NCI-H1436 (cell line): ENCODE measurements around the gene CTAGE4.
"Not testable (repeated sequence)": the region's sequence is repeated elsewhere in the genome, so short reads cannot be mapped to it uniquely, and the experiment has no call there.

Experiments
- DNase-seq: peaks from one replicate; lab custom pipeline; 2025; lab: John Stamatoyannopoulos, UW

The CTAGE4 gene, protein sequence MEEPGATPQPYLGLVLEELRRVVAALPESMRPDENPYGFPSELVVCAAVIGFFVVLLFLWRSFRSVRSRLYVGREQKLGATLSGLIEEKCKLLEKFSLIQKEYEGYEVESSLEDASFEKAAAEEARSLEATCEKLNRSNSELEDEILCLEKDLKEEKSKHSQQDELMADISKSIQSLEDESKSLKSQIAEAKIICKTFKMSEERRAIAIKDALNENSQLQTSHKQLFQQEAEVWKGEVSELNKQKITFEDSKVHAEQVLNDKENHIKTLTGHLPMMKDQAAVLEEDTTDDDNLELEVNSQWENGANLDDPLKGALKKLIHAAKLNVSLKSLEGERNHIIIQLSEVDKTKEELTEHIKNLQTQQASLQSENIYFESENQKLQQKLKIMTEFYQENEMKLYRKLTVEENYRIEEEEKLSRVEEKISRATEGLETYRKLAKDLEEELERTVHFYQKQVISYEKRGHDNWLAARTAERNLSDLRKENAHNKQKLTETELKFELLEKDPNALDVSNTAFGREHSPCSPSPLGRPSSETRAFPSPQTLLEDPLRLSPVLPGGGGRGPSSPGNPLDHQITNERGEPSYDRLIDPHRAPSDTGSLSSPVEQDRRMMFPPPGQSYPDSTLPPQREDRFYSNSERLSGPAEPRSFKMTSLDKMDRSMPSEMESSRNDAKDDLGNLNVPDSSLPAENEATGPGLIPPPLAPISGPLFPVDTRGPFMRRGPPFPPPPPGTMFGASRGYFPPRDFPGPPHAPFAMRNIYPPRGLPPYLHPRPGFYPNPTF

DNA sequence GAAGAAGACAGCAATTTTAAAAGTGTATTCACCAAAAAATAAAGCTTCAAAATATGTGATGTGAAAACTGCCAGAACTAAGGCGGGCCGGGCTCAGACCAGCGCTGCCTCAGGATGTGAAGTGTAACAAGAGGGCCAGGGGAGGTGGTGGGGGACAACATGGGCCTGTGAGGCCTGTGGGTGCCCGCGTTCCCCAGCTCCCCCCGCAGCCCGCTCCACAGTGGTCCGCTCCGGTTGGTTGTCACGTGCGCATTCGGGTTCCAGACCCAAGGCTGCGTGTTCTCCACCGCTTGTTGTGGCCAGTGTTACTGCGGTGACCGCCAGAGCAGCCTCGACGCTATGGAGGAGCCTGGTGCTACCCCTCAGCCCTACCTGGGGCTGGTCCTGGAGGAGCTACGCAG, at the start of gene CTAGE4:
Gene CTAGE4, plus strand, starts transcription at position 301 of the 400 bp plus-strand sequence. Its CDS starts 38 bp downstream, at position 339.
- DNase-seq, result not testable (repeated sequence)

DNA sequence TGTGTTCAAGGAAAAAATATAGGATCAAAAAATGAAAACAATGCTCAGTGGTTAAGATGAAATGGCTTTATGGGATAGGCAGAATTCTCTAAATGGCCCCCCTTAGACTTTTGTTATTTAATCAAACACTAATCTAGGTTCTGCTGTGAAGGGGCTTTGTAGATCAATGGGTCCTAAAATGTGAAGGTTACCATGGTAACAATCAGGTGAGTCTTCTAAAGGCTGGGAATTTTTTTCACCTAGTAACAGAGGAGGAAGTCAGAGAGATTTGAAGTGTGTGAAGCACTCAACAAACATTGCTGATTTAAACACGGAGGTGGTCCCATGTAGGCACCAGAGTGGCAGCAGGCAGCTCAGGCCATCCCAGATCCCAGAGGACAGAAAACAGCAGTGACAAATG, 49.1 kb upstream of the CTAGE4 start:
- DNase-seq, result no peak

DNA sequence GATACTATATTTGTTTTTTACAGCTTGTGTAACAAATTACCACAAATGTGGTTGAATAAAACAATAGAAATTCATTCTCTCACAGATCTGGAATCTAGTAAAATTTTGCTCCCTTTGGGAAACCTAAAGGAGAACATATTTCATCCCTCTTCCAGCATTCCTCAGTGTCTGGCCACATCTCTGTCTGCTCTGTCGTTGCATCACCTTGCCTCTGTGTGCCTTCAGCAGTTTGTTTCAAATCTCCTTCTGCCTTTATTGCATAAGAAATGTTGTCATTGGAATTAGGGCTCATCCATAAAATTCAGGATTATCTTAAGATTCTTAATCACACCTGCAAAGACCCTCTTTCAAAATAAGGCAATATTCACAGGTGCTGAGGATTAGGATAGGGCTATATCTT, 45.8 kb upstream of the CTAGE4 start:
- no peak for DNase-seq

DNA sequence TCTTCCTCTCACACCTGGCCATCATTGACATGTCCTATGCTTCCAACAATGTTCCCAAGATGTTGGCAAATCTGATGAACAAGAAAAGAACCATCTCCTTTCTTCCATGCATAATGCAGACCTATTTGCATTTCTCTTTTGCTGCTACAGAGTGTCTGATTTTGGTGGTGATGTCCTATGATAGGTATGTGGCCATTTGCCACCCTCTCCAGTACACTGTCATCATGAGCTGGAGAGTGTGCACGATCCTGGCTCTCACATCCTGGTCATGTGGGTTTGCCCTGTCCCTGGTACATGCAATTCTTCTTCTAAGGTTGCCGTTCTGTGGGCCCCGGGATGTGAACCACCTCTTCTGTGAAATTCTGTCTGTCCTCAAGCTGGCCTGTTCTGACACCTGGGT, 41.1 kb upstream of the CTAGE4 start:
- no peak for DNase-seq

DNA sequence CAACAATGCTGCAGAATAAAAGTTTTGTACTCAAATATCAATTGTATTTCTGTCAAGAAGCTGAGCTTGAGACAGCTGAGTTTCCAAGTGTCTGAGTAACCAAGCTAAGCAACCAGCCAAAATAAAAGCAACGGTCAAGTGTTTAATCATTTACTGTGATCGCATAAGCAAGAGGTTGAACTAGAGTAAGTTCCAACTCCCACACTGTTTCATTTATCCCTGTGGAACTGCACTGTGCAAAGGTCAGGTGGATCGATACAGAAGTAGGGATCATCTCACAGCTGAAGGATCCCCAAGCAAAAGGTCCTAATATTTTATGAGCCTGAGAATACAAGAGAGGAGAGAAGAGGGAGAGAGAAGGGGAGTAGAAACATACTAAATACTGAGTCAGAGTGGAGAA, 38.8 kb upstream of the CTAGE4 start:
- no peak for DNase-seq

DNA sequence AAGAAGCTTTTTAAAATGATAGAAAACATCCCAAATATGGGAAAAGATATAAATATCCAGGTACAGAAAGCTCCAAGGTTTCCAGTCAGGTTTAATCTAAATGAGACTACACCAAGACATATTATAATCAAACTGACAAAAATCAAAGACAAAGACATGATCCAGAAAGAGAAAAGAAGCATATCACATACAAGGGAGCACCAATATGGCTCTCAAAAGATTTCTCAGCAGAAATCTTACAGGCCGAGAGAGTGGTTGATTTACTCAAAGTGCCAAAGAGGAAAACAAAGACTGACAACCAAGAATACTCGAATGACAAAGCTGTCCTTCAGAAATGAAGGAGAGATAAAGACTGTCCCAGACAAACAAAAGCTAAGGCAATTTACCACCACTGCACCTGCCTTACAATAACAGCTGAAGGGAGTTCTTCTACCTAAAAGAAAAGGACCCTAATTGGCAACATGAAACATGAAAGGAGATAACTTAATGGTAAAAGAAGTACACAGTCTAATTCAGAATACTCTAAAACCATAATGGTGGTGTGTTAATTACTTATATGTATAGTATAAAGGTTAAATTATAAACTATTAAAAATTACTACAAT, 34.9 kb upstream of the CTAGE4 start:
- DNase-seq, result no peak

GRCh38 chr7:144158861-144159260, 24.4 kb upstream of the CTAGE4 start:
- no peak for DNase-seq

DNA sequence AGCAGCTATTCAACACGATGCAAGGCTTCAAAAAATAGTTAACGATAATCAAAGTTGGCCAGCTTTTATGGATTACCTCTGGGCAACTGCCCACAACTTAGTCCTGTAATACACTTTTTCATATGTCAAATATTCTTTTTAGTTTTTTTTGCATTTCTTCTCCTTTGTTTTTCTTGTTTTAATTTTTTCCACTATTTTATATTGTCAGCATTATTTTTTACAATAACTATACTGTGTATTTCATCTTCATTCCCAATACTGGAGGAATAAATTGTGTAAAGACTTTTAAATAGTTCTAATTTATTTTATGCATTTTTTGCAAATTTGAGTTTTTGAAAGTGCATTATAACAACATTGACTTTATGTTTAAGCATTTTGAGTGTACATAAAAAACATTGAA, 18.5 kb upstream of the CTAGE4 start:
- DNase-seq, result no peak

DNA sequence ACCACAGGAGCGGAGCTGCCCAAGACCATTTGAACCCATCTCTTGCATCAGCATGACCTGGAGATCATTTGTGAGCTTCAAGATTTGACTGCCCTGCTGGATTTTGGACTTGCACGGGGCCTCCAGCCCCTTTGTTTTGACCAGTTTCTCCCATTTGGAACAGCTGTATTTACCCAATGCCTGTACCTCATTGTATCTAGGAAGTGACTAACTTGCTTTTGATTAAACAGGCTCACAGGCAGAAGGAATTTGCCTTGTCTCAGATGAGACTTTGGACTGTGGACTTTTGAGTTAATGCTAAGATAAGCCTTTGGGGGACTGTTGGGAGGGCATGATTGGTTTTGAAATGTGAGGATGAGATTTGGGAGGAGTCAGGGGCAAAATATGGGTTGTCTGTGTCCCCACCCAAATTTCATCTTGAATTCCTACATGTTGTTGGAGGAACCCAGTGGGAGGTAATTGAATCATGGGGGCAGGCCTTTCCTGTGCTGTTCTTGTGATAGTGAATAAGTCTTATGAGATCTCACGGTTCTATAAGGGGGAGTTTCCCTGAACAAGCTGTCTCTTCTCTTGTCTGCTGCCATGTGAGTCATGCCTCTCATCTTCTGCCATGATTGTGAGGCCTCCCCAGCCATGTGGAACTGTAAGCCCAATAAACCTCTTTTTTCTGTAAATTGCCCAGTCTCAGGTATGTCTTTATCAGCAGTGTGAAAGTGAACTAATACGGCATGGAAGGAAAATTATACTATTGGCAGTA, 11.5 kb upstream of the CTAGE4 start:
- DNase-seq, result not testable (repeated sequence)

- no peak for DNase-seq
Observed at GRCh38 chr7:144174613-144175012, 8.7 kb upstream of the CTAGE4 start.

- not testable (repeated sequence) for DNase-seq
Observed at GRCh38 chr7:144178380-144179164, 4.7 kb upstream of the CTAGE4 start.

GRCh38 chr7:144179165-144179479, 4.1 kb upstream of the CTAGE4 start:
- DNase-seq, result not testable (repeated sequence)

- not testable (repeated sequence) for DNase-seq
Observed at GRCh38 chr7:144187848-144188247, 4.6 kb downstream of the CTAGE4 start.

DNA sequence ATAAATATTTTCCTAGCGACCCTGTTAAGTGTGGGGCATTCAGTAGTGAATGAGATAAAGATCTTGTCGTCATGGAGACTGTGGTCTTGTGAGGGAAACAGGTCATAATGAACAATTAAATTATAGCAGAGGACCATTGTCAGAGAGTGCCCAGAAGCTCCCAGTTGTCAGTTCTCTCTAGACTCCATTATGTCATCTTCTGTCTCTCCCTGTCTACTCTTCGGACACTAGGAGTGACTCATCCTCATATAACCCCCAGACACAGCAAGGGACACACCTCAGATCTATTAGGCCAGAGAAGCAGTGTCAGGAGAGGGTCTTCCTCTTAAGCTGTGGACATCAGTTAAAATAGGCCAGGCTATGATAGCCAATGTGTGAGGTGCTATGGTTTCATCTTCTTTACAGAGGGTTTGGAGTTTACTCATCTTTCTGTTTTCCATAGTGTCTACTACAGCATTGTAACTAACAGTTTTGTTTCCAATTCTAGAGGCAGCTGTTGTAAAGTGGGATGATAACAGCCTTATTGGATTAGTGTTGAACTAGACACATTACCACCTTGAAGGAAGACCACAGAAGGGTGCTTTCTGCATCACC, 5.4 kb downstream of the CTAGE4 start:
- not testable (repeated sequence) for DNase-seq

DNA sequence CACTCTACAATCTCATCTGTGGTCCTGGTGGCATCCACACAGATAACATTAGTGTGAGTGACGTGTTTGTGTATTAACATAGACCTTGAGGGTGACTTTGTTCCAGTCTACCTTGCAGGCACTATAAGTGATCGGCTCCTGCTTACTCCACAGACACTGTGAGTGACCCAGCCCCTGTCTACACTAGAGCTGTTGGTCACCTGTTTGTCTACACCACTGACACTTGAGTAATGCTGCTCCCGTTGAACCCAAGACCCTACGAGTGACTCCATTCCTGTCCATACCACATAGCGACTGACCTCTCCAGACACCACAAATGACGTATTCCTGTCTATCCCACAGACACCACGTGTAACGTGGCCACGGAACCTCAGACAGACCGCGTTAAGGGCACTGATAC, 10.5 kb downstream of the CTAGE4 start:
- DNase-seq, result not testable (repeated sequence)

- not testable (repeated sequence) for DNase-seq
Observed at GRCh38 chr7:144194453-144194852, 11.2 kb downstream of the CTAGE4 start.

- not testable (repeated sequence) for DNase-seq
Observed at GRCh38 chr7:144195212-144195872, 12.1 kb downstream of the CTAGE4 start, which contains the start of gene ARHGEF35. TSS of gene ARHGEF35 (minus strand) at chr7:144195833. CDS start at chr7:144188383, 7,450 bp downstream.

DNA sequence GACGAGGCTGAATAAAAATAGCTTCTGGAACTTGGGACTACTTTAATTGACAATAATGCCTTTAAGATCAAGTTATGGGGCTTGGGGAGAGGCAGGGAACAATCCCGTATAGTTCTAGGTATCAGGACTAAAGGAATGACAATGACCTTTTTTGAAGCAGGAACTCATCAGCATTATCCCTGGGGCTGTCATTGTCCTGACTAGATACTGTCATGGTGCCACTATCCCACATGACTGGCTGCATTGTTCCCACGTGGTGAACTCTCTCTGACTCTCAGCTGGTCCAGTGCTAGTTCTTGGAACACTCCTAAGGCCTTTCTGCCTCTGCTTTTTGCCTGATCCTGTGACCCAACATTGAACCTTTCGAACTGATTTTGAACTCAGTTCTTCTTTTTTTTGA, 15.7 kb downstream of the CTAGE4 start:
- DNase-seq, result not testable (repeated sequence)

GRCh38 chr7:144201978-144202377, 18.7 kb downstream of the CTAGE4 start:
- not testable (repeated sequence) for DNase-seq

- not testable (repeated sequence) for DNase-seq
Observed at GRCh38 chr7:144203086-144203485, 19.8 kb downstream of the CTAGE4 start.
